GM18526 (cell line): ENCODE data around the gene DYNLT3.

Experiments
- POLR2A ChIP-seq: IDR thresholded peaks from 3 replicates; pipeline ENCODE4 v1.6.1; 2011; ENCODE audit not compliant: insufficient read length; ENCODE audit errors: extremely low read depth

Gene DYNLT3

DNA sequence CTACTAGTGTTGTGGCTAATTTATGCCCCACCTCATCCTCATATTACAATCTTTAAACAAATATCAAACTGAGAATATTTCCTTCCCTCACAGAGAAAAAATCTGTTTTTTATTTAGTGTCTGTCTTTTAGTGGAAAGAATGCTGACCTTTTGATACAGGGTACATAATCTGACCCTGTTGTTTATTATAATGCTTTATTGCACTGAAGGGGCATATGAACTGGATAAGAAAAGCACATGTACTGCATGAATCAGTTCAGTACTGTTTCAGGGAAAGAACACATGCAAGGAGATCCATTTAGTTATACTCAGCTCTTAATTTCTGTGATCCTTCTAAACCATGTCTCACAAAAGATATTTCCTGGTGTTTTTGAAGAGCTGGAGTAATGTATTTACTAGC lies 15.5 kb upstream of the DYNLT3 start:
- no peak for TF ChIP-seq POLR2A

DNA sequence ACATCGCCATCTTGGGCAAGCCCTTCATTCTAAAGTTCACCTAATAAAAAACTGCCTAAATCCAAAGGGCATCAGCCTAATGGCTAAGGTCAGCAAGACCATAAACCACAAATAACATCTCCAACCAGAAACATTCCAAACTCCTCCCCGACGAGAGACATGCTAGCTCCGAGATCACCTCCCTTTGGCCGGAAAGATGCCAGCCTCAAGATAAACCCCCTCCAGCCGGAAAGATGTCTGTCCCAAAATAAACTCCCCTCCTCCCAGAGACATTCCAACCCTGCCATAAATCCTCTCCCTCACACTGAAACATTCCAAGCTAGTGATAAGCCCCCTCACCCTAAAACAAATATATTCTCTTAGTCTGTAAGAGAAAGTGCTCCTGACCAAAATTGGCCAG lies 13.3 kb upstream of the DYNLT3 start:
- no peak for TF ChIP-seq POLR2A

DNA sequence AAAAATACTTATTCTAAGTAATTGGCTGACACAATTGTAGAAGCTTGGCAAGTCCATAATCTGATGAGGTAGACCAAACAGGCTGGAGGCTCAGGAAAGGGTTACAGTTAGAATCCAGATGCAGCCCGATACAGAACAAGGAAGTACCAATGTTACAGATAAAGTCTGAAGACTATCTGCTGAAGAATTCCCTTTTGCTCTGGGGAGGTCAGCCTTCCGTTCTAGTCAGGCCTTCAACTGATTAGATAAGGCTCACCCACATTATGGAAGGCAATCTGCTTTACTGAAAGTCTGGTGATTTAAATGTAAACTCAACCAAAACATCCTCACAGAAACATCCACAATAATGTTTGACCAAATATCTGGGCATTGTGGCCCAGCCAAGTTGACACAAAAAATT lies 7.4 kb upstream of the DYNLT3 start:
- TF ChIP-seq POLR2A, result no peak

DNA sequence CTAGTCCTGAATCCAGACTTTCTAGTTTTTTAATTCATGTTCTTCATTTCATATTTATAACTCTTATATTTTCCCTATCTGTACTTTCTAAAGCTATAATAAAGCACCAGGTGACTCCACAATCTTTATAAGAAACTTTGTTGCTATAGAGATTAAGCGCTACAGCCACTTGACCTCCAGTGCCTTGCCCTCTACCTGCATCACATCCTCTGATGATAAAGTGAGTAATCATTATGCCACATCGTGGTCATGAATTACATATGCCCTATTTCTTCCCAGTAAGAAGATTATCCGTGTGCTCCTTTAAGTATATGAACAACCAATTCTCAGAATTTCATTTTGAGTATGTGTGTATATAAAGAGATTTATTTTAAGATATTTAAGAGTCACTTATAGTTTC lies 6.8 kb upstream of the DYNLT3 start:
- no peak for TF ChIP-seq POLR2A

DNA sequence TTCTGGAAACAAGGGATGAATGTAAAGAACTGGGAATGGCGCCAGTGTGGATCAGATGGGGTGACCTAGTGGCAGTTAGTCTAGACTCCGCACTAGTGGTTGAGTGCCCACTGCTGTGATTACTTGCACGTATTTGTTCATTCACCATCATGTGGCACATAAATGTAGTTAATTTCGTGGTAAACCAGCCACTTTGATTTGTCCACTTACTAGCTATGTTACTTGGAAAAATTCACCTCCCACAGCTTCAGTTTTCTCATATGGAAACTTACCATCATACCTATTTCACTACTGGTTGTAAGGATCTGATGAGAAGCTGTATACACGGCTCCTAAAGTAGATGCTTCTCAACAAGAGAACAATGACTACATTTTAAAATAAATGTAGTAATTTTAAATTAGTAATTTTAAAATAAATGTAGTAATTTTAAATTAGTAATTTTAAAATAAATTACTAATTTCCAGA lies 394 bp upstream of the DYNLT3 start:
- no peak for TF ChIP-seq POLR2A

DNA sequence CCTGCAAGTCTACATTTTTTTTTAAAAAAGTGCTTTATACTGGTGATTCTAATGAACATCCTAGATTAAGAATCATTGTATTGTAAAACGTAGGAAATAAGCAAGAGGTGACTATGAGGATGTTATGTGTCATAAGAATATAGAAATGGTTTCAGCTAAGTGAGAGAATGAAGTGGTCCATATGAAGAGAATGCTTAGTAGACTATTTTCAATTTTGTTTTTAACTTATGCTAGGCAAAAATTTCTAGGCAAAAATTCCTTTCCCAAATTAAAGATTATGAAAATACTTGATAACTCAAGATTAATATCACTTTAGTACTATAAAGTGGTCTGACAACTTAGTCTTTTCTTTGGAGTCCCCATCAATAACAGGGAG lies 825 bp downstream of the DYNLT3 start:
- no peak for TF ChIP-seq POLR2A

DNA sequence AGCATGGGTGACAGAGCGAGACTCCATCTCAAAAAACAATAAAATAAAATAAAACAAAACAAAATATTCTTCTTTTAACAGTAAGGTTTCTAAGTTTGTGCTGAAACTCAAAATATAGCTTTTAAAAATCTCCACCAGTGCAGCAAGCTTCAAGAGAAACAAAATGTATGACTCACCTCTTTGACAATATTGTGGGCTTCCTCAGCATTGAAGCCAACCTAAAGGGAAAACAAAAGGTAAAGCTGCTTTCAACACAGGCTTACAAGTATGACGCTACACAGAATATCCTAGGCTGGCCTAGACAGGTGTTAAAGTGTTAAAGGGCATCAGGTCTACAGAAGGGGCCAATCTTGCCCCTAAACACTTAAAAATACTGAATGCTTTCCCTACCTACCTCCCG lies 1.2 kb downstream of the DYNLT3 start:
- TF ChIP-seq POLR2A, result no peak

DNA sequence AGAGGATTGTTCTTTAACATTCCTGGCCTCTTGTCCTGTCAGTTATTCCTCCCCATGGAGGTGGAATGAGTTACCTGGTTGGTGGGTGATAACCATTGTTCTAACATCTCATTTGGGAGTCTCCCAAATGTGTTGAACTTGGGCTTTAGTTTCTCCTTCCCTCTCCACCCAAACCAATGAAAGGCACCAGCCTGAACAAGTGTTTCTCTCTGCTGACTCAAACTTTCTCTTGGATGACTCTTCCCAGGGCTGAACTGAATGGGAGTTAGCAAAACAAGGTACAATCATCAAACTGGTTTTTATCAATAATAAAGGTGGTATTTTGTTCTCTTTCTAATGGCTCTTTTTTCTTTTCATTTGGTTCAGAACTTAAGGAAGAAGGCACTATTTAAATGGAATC lies 2.7 kb downstream of the DYNLT3 start:
- TF ChIP-seq POLR2A, result no peak

DNA sequence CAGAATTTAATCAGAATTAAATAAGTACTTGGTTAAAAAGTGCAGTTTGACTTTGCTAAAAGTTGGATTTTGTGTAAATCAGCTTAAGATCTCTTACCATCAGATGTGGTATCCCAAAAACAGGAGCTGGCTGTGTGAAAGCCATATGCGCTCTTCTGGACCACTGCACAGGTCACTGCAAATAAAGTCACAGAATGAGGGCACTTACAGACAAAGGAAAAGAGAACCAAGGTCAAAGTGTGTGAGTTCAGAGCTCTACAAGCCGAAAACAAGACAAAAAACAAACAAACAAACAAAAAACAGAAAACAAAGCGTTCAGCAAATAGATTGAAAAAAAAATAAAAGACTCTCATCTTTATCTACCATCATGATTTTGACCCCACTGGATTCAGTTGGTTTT lies 6.4 kb downstream of the DYNLT3 start:
- no peak for TF ChIP-seq POLR2A

DNA sequence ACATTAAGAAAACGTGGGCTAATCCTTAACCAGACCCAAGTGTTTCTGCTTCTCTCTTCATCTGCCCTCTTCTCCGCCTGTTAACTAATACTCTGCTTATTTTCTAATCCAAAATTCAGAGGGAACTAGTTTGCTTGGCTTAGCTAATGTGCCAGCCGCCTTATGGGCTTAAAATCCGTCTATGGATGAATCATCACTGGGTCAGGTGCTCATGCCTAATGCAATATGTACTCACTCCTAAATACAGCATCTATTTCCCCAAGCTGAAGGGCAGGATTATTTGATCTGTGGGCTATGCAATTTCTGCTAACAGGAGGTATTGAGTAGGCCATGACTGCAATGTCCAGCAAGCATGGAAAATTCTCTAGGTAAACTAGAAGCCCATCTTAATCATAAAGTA lies 12.4 kb downstream of the DYNLT3 start:
- TF ChIP-seq POLR2A, result no peak

DNA sequence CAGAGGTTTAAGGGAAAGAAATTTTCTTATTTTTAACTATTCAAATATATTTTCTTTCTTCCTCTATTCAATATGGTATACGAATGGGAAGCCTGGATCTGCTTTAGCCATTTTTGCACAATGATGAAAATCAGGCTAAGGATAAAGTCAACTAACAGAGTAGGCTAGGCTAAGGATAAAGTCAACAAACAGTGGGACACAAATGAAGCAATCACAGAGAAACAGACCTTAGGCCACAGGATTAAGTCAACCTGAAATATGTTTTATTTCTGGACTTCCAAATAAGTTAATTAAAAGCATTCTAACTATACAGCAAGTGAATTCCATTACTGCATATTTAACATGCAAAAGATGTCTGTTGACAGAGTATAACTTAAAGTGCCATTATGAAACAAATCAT lies 17.0 kb downstream of the DYNLT3 start:
- no peak for TF ChIP-seq POLR2A

DNA sequence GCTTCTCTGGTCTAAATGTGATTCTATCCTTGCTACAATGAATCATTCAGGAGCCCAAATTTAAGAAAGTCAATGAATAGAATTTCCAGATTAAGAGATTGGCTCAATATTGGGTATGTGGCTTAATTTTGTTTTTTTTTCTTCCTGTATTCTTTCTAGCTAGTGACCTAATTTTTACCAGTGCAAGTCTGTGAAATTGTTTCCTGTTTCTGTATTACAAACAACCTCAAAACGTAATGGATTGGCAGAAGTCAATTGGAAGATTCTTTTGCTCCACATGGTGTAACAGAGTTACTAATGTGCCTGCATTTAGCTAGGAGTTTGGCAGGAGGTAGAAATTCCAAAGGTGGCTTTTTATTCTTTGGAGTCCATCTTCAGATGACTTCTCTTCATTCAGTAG lies 17.6 kb downstream of the DYNLT3 start:
- TF ChIP-seq POLR2A, result no peak

DNA sequence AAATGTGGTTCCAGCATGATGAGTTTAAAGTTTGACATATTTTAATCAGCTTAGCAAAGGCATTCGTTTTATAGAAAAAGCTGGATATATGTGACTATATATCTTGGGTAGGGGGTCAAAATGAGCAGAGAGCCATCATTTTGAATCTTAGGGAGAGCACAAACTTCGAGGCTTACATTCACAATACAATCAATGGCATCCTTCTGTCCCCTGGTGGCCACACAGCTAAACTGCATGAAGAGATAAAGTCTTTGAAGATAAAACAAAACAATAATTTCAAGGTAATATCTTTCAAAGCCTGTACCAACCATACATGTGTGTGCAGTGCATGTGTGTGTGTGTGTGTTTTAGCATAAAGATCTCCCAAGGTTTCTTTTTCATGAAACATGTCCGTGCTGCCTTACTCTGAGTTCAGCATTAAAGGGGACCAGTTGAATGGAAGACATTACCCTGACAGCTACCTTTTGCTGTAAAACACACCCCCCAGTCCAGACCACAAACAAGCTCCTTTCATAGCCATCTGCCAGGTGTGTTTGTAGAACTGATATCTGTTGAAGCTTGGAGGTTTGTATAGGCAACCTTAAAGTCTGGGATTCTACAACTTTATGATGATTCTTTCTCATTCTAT lies 22.0 kb downstream of the DYNLT3 start:
- no peak for TF ChIP-seq POLR2A

DNA sequence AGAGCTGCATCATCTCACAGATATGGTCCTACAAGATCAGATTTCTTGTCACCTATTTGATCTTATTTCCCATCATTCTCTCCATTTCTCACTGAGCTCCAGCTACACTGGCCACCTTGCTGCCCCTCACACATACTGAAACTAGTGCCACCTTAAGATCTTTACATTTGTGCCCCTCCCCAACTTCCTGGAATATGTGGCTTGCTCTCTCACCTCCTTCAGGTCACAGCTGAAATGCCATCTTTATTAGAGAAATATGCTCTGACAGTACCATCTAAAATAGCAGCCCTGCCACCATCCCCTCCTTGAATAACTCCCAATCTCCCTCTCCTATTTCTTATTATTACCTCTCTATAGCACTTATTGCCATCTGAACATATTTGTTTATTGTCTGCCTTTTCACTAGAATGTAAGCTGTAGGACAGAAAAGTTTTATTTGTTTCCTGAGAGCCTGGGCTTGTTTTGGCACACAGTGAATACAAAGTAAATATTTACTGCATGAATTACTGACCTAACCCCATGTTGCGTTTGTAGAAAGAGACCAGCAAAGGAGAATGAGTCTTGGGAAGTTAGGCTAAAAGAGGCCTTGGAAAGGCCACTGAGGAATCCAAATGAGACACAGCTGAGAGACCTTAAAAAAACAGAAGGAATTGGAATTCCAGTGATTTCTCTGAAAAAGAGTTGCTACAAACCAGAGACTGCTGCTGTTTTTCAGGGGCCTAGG lies 22.7 kb downstream of the DYNLT3 start:
- no peak for TF ChIP-seq POLR2A

DNA sequence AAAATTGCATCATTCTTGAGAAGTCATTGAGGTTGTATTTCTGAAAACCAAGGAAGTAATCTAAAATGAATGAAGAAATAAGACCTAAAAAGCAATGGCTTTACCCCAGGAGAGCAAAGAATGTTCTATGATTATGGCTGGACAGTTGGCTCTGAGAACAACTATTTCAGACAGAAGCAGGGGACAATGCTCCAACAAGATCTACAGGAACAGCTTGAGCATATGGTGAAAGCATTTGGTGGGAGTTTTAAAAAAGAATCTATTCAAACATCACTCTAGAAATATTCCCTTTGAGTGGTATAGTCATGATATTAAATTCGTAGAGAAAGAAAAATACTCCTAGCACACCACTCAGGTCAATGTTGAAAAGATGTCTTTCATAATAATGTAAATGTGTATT lies 26.7 kb downstream of the DYNLT3 start:
- no peak for TF ChIP-seq POLR2A

DNA sequence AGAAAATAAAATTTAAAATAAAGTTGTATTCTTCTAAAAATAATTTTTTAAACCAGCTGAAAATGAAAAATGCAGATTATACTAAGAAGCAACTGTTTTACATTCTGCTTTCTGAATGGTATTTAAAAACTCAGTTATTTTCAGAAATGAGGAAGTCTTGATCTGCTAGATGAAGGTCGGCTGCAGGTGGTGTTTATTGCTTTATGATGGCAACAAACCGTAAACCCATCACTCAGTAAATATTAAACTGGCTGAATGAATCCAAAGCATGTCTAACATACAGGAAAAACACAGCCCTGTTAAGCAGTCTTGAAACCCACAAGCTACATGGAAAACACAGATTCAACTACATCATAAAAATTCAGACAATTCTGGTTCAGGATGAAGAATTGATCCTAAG lies 29.3 kb downstream of the DYNLT3 start:
- no peak for TF ChIP-seq POLR2A

DNA sequence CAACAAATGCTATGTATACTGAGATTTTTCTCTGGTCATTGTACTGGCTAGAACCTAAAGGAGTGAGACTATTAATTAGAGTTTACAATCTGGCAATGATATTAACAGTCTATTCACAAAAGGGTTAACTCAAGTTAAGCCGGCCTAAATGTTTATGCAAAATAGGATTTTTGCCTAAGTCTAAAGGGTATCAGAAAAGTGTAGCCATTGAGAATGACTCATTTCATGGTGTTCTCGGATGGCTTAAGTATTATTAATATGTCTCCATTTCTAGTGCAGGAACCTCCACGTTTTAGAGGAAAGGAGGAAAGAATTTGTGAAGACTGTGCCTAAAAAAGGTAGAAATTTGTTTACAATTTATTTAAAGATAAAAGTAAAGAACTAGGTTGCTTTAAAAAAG lies 29.8 kb downstream of the DYNLT3 start:
- TF ChIP-seq POLR2A, result no peak
